Neural crest cell (in vitro differentiated cells): ENCODE results near the gene PARP14. TPM values are rescaled to one million over a fixed set of nuclear protein-coding genes. Genes with fewer than 3 reads are reported as not detected.

Experiments used
- DNase-seq: peaks from one replicate; pipeline ENCODE4 v3.0.0; 2021; ENCODE audit warnings: low read depth, mixed read lengths, low spot score
- H3K27ac Mint-ChIP-seq: one replicate; pipeline ENCODE4 v1.8.0; 2021; ENCODE audit warnings: mild to moderate bottlenecking, mixed read lengths; ENCODE audit not compliant: unreplicated experiment
- H3K27me3 Mint-ChIP-seq: 2 replicates; pipeline ENCODE4 v1.8.0; 2021; ENCODE audit warnings: low read depth, mild to moderate bottlenecking, mixed read lengths
- H3K36me3 Mint-ChIP-seq: 2 replicates; pipeline ENCODE4 v1.8.0; 2021; ENCODE audit warnings: low read depth, mild to moderate bottlenecking, mixed read lengths
- H3K4me1 Mint-ChIP-seq: 2 replicates; pipeline ENCODE4 v1.8.0; 2021; ENCODE audit warnings: mixed read lengths
- H3K4me3 Mint-ChIP-seq: one replicate; pipeline ENCODE4 v1.8.0; 2021; ENCODE audit warnings: mild to moderate bottlenecking, mixed read lengths
- H3K9me3 Mint-ChIP-seq: 2 replicates; pipeline ENCODE4 v1.8.0; 2021; ENCODE audit warnings: mixed read lengths
- total RNA-seq: library from RNA; stranded (reverse); gene quantifications from 2 replicates; pipeline ENCODE4 v1.2.1, GENCODE V29; 2021
- TF ChIP-seq, protein P1 (sequence below): fragments of 200-600 bp; sonication (generic); conservative IDR thresholded peaks from 2 replicates; pipeline ENCODE4 v1.5.0; 2021; ENCODE audit warnings: antibody characterized with exemption, mild to moderate bottlenecking

Gene PARP14
- total RNA-seq, 1 donor from 2014 or later = 6.6 TPM

GRCh38 chr3:122758877-122759560 is 78.4 kb downstream of the PARP14 start:
- Mint-ChIP-seq H3K27me3 (no peaks in the 10 kb centered on the region), H3K4me1 (no peaks in the 10 kb centered on the region), H3K9me3 (peaks cover 2% of the 10 kb centered on the region), H3K4me3 (no peak overlapping the region), H3K36me3 (peaks cover 7% of the 10 kb centered on the region), H3K27ac (no peak overlapping the region)
- DNase-seq = no peak
- TF ChIP-seq, protein P1, sequence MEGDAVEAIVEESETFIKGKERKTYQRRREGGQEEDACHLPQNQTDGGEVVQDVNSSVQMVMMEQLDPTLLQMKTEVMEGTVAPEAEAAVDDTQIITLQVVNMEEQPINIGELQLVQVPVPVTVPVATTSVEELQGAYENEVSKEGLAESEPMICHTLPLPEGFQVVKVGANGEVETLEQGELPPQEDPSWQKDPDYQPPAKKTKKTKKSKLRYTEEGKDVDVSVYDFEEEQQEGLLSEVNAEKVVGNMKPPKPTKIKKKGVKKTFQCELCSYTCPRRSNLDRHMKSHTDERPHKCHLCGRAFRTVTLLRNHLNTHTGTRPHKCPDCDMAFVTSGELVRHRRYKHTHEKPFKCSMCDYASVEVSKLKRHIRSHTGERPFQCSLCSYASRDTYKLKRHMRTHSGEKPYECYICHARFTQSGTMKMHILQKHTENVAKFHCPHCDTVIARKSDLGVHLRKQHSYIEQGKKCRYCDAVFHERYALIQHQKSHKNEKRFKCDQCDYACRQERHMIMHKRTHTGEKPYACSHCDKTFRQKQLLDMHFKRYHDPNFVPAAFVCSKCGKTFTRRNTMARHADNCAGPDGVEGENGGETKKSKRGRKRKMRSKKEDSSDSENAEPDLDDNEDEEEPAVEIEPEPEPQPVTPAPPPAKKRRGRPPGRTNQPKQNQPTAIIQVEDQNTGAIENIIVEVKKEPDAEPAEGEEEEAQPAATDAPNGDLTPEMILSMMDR = no peak

DNA sequence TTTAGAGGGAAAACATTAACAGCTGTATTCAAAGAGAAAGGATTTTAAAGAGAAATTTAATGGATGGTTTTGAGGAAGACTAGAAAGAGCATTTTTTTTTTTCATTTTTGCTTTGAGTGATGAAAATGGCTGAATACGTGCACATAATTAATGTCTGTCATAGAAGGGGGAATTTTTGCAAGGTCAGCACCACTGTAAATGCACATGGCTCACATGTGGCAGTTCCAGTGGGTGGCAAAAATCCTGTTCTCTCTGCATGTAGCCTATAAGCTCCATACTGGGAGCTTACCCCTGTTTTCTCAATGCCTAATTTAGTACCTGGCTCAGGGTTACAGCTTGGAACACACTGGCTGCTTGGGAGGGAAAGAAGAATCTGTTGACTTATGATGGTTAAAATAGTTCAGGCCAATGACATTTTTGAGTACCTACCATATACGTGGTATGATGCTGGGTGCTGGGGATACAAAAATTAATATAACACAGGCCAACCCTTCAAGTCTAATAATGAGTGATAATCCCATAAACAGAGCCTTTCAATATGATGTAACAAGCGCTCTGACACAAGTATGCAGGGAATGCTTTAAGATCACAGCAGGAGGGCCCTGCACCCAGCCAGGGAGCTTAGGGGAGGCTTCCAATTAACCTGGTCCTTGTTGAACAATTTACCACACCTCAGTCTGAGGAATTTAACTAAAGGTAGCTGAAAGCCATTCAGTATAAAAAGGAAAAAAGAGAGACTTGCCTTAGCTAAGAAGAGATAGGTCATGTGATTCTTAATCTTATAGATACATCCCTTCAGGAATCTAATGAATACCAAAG is 80.0 kb downstream of the PARP14 start:
- Mint-ChIP-seq H3K36me3 (no peaks in the 10 kb centered on the region), H3K27me3 (no peaks in the 10 kb centered on the region), H3K27ac (no peak overlapping the region), H3K4me3 (no peak overlapping the region), H3K9me3 (no peaks in the 10 kb centered on the region), H3K4me1 (no peaks in the 10 kb centered on the region)
- TF ChIP-seq, protein P1 = no peak
- no peak for DNase-seq

- Mint-ChIP-seq H3K27ac (no peak overlapping the region), H3K36me3 (peaks cover 3% of the 10 kb centered on the region), H3K4me1 (no peaks in the 10 kb centered on the region), H3K4me3 (no peak overlapping the region), H3K9me3 (no peaks in the 10 kb centered on the region), H3K27me3 (no peaks in the 10 kb centered on the region)
- TF ChIP-seq, protein P1 = no peak
- no peak for DNase-seq
Measured at GRCh38 chr3:122766430-122766829, 85.8 kb downstream of the PARP14 start.

DNA sequence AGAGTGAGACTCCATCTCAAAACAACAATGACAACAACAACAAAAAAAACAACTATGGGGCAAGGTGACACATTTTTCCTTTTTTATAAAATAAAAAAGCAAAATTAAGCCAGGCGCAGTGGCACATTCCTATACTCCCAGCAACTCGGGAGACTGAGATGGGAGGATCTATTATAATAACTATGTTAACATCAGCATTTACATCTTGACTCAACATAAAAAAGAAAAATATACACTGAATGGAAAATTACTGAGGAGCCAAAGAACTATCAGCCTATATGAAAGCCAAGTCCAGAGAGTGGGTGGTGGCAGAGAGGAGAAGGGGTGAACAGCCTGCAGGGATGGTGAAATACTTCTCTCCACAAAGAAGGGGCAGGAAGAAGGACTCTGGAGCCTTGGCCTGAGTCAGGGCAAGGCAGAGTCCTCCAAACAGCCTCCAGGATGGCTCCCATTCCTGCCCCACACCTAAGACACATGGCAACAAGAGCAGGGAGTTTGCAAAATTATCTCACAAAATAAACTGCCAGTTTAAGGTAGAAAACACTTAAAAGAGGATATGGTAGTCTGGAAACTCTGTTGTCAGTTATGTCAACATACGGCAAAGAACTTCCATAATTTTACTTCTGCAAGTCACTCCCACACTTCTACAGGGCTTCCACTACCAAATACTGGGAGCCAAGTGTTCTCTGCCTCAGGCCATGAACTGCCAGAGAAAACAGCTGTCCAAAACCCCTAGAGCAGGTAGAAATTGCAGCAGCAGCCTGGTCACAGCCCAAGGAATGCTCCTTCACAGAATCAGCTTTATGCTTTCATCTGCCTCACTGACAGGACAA is 87.1 kb downstream of the PARP14 start:
- H3K27me3 Mint-ChIP-seq = no peaks in the 10 kb centered on the region
- no peak overlapping the region for H3K4me3 Mint-ChIP-seq
- peaks cover 3% of the 10 kb centered on the region for H3K36me3 Mint-ChIP-seq
- H3K27ac Mint-ChIP-seq = no peak overlapping the region
- TF ChIP-seq, protein P1 = no peak
- H3K9me3 Mint-ChIP-seq = no peaks in the 10 kb centered on the region
- DNase-seq = no peak
- no peaks in the 10 kb centered on the region for H3K4me1 Mint-ChIP-seq

- Mint-ChIP-seq H3K9me3 (no peaks in the 10 kb centered on the region), H3K4me1 (no peaks in the 10 kb centered on the region), H3K36me3 (peaks cover 3% of the 10 kb centered on the region), H3K27ac (no peak overlapping the region), H3K27me3 (no peaks in the 10 kb centered on the region), H3K4me3 (no peak overlapping the region)
- TF ChIP-seq, protein P1 = no peak
- DNase-seq = no peak
Measured at GRCh38 chr3:122770521-122771202, 90.0 kb downstream of the PARP14 start.
